ENCODE data around the gene MMS19. TPM values are rescaled to one million over a fixed set of nuclear protein-coding genes. Genes with fewer than 3 reads are reported as not detected.
A peak's percentile ranks its signal among the peaks of the same experiment; 100 is the strongest.

MMS19 gene
- total RNA-seq, 1 experiment from 2014 or later, result 83.3 TPM

- peaks cover 36% of the 10 kb centered on the region for H3K4me1 ChIP-seq (ENCODE audit: control insufficient read depth, insufficient read depth, low read length)
- TF ChIP-seq SIN3A (IDR thresholded peaks at IDR 0.05; ENCODE audit: borderline replicate concordance, insufficient read depth, low read depth, low read length), result no peak
- H3K36me3 ChIP-seq (ENCODE audit: control insufficient read depth, insufficient read depth, low read length), result no peaks in the 10 kb centered on the region; the same call in 1 of the 2 replicates
- no peak overlapping the region for H3K4me3 ChIP-seq (ENCODE audit: low read depth in 2 of 2, low read length in 2 of 2)
- H3K27me3 ChIP-seq (ENCODE audit: control insufficient read depth, insufficient read depth, low read length), result no peaks in the 10 kb centered on the region
- no TSS peak for BruUV-seq (replicated peaks)
- H3K9me3 ChIP-seq (ENCODE audit: control insufficient read depth, insufficient read depth, low read depth, low read length), result no peaks in the 10 kb centered on the region
- DNase-seq (ENCODE audit: low read depth, low spot score), result no peak
- in situ Hi-C loops (cut with HindIII; ENCODE audit: low pct_unique_long_range_greater_than_20kb, low sequenced_read_pairs), result no loop called here
- ATAC-seq, result no peak
- intact Hi-C loops (cut with micrococcal nuclease; ENCODE audit: unreplicated experiment), result no loop called here
- POLR2A ChIA-PET, result interaction anchor here (0.6 kb wide), 1 partner anchor 60 kb away, joined by 3 read pairs; no protein-coding TSS in a partner anchor
- H3K27ac ChIP-seq (ENCODE audit: low read length), result peak overlapping the region; percentile 36; the same call in 1 of the 2 replicates
- CTCF ChIA-PET, result no interaction called here
Measured at GRCh38 chr10:97494151-97494550, 4.1 kb downstream of the MMS19 start.

GRCh38 chr10:97490592-97490991 is 7.6 kb downstream of the MMS19 start:
- Histone ChIP-seq H3K9me3 (ENCODE audit: control insufficient read depth, insufficient read depth, low read depth, low read length) (no peaks in the 10 kb centered on the region), H3K36me3 (ENCODE audit: control insufficient read depth, insufficient read depth, low read length) (no peaks in the 10 kb centered on the region), H3K27ac (ENCODE audit: low read length) (peak overlapping the region; percentile 11; the same call in 1 of the 2 replicates), H3K27me3 (ENCODE audit: control insufficient read depth, insufficient read depth, low read length) (no peaks in the 10 kb centered on the region), H3K4me3 (ENCODE audit: low read depth in 2 of 2, low read length in 2 of 2) (no peak overlapping the region), H3K4me1 (ENCODE audit: control insufficient read depth, insufficient read depth, low read length) (peaks cover 22% of the 10 kb centered on the region)
- intact Hi-C loops (cut with micrococcal nuclease; ENCODE audit: unreplicated experiment), result no loop called here
- DNase-seq (ENCODE audit: low read depth, low spot score), result no peak
- ATAC-seq, result no peak; the same call in 1 of the 2 replicates
- BruUV-seq (replicated peaks), result no TSS peak
- POLR2A ChIA-PET, result no interaction called here
- CTCF ChIA-PET, result interaction anchor here (0.8 kb wide), 1 partner anchor 49 kb away, joined by 3 read pairs; no protein-coding TSS in a partner anchor
- in situ Hi-C loops (cut with HindIII; ENCODE audit: low pct_unique_long_range_greater_than_20kb, low sequenced_read_pairs), result no loop called here
- TF ChIP-seq REST (IDR thresholded peaks at IDR 0.05; ENCODE audit: insufficient read depth in 1 of 2, low read depth in 2 of 2, low read length in 1 of 2), result no peak
- TF ChIP-seq SIN3A (IDR thresholded peaks at IDR 0.05; ENCODE audit: borderline replicate concordance, insufficient read depth, low read depth, low read length), result no peak
- no peak for TF ChIP-seq CTCF (IDR thresholded peaks at IDR 0.05)
- TF ChIP-seq POLR2AphosphoS5 (IDR thresholded peaks at IDR 0.05; ENCODE audit: low read depth, low read length), result no peak
- TF ChIP-seq TCF7L2 (IDR thresholded peaks at IDR 0.05; ENCODE audit: low read depth, low read length), result no peak

- DNase-seq (ENCODE audit: low read depth, low spot score) (no peak), ATAC-seq (no peak)
- peaks cover 8% of the 10 kb centered on the region for H3K4me1 ChIP-seq (ENCODE audit: control insufficient read depth, insufficient read depth, low read length)
- H3K36me3 ChIP-seq (ENCODE audit: control insufficient read depth, insufficient read depth, low read length), result peaks cover 7% of the 10 kb centered on the region; the same call in 1 of the 2 replicates
- no peaks in the 10 kb centered on the region for H3K9me3 ChIP-seq (ENCODE audit: control insufficient read depth, insufficient read depth, low read depth, low read length)
- in situ Hi-C loops (cut with HindIII; ENCODE audit: low pct_unique_long_range_greater_than_20kb, low sequenced_read_pairs) (no loop called here), intact Hi-C loops (cut with micrococcal nuclease; ENCODE audit: unreplicated experiment) (no loop called here)
- H3K27me3 ChIP-seq (ENCODE audit: control insufficient read depth, insufficient read depth, low read length), result no peaks in the 10 kb centered on the region
- TF ChIP-seq REST (IDR thresholded peaks at IDR 0.05; ENCODE audit: insufficient read depth in 1 of 2, low read depth in 2 of 2, low read length in 1 of 2) (no peak), POLR2AphosphoS5 (IDR thresholded peaks at IDR 0.05; ENCODE audit: low read depth, low read length) (no peak), SIN3A (IDR thresholded peaks at IDR 0.05; ENCODE audit: borderline replicate concordance, insufficient read depth, low read depth, low read length) (no peak), TCF7L2 (IDR thresholded peaks at IDR 0.05; ENCODE audit: low read depth, low read length) (no peak), CTCF (IDR thresholded peaks at IDR 0.05) (no peak)
- ChIA-PET CTCF (no interaction called here), POLR2A (no interaction called here)
- H3K4me3 ChIP-seq (ENCODE audit: low read depth in 2 of 2, low read length in 2 of 2), result no peak overlapping the region
- no peak overlapping the region for H3K27ac ChIP-seq (ENCODE audit: low read length)
- no TSS peak for BruUV-seq (replicated peaks)
Measured at GRCh38 chr10:97485647-97486281, 12.5 kb downstream of the MMS19 start.

Measured in Panc1 (cell line).